T-helper 1 cell (primary cell): ENCODE data around the gene ENOX1.

Experiments
- DNase-seq, 5 donors: peaks; one replicate each; pipeline ENCODE4 v3.0.0-alpha.2; 2012 to 2020

The ENOX1 gene

GRCh38 chr13:43528992-43529391, 257.8 kb downstream of the ENOX1 start:
- no peak for DNase-seq

- DNase-seq, result no peak
Measured at GRCh38 chr13:43522788-43523187, 264.0 kb downstream of the ENOX1 start.

- no peak for DNase-seq
Measured at GRCh38 chr13:43520351-43520750, 266.4 kb downstream of the ENOX1 start.

DNA sequence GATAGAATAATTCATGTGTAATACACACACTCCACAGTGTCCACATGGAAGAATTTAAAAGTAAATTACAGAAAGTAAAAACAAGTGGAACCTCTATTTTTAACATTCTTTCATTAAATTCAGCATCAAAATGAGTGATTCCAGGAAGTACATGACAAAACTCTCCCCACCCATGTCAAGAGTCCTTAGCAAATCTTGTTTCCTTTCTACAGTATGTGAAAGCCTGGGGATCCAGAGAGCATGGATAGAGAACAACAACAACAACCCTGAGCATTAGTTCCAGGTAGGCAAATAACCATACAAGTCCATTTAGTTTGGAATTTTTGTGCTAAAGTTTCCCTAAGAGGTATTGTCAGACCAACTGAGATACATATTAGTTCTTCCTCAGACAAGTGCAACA, 267.9 kb downstream of the ENOX1 start:
- DNase-seq, result no peak

DNA sequence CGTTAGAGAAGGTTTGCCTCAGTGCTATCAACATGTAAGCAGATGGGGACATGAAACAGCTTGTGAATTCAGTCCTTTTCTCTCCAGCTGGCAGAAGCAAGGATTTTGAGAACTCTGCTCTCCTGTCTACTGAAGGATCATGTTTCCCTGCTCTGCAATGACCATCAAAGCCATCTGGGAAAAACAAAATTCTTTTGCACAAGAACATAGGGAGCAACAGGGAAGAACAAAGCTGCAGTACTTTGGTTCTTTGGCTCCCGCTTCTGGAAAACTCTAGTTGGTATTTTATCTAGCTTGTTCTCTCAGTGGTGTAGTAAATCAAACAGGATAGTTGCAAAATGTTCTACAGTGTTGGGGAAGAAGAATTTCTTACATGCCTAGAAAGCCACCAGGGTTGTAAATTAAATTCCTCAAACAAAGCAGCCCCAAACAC, 270.4 kb downstream of the ENOX1 start:
- no peak for DNase-seq

GRCh38 chr13:43515531-43515930, 271.2 kb downstream of the ENOX1 start:
- no peak for DNase-seq

DNA sequence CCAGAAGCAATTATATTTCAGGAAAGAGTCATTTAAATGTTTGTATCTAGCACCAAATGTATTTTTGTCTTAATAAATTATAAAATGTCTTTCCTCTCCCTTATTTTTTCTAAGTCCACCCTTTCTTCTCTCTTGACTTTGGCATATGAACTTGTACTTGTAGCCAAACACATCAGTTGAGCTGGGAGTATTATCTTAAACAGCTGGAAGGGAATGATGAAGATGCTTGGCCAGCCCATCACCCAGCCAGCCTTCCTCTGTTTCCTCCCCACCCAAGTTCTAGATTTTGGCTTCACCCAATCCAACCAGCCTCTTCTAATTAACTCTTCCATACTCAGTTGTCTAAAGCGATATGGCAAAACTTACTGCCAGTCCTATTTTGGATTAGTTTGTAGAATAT, 272.5 kb downstream of the ENOX1 start:
- DNase-seq, result no peak

- DNase-seq, result no peak
Measured at GRCh38 chr13:43512221-43512620, 274.6 kb downstream of the ENOX1 start.

DNA sequence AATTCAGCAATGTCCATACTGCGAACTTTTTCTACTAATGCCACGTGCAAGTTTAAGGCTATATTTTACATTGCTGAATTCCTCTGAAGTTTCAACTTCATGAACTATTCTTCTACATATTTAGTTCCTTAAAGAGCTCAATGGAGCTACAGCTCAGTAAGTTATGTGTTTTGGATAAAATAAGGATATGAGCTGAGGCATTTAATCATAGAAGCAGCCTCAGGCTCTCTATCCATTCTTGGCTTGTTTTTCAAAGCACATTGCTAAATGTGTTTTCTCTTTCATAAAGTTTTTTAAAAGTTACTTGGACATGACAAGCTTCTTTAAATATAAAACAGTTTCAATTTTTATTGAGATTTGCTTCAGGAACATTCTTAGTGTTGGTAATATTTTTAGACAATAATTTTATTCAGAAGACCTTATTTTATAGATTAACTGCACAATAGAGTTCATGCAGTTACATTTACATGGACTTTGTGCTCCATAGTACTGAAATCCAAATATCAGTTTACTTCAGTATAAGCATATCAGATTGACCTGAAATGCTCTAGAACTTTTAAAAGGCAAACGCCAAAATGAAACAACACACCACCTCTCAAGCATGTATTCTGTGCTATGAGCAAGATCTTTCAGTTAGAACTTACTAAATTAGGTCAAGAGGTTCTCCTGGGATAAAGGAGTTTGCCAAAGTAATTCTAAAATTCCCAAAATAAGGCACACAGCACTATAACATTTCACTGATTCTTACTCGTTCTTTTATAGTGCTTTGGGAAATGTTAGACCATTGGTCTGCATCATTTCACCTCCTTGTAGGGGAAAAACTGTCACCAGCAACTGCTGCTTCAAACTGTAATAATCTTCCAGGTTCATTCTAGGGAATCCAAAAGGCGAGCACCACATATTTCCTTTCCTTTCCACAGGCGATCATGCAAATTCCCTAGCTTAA, 275.5 kb downstream of the ENOX1 start:
- no peak for DNase-seq

DNA sequence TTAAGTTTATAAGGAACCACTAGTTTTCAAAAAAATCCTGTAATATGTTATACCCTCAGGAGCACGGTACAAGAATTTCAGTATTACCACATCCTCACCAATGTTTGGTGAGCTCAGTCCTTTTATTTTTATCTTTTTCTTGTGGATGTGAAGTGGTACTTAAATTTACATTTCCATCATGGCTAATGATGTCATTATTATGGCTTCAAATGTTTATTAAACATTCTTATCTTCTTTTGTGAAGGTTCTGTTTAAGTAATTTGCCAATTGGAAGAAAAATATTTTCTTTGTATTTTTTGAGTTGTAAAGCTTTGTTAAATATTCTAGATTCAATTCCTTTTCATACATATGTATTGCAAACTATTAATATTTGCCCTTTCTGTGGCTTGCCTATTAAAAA, 291.0 kb downstream of the ENOX1 start:
- no peak for DNase-seq

- DNase-seq, result no peak
Measured at GRCh38 chr13:43494206-43494605, 292.6 kb downstream of the ENOX1 start.

DNA sequence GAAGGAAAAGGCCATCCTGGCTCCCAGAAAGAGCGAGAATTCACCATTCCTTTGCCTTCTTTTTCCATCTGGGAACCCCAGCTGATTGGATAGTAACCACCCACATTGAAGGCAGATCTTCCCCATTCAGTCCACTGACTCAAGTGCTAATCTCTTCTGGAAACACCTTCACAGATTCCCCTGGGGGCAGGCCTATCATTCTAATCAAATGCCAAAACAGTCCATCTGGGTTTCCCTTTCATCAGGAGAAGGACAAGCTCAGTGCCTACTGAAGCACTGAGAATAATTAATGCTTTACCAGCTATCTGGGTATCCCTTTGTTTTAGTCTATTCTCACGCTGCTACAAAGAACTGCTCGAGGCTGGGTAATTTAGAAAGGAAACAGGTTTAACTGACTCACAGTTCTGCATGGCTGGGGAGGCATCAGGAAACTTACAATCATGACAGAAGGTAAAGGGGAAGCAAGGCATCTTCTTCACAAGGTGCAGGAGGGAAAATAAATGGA, 293.2 kb downstream of the ENOX1 start:
- no peak for DNase-seq

DNA sequence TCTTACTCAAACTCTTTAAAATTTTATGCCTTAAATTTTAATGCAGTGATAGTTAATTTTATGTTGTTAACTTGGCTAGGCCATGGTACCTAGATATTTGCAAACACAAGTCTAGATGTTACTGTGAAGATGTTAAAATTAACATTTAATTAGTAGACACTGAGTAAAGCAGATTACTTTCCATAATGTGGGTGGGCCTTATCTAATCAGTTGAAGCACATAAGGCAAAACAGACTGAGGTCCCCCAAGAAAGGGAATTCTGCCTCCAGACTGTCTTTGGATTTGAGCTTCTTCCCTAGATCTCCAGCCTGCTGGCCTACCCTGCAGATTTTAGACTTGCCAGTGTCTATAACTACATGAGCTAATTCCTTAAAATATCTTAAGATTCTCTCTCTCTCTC, 294.0 kb downstream of the ENOX1 start:
- DNase-seq, result no peak

GRCh38 chr13:43492311-43492710, 294.5 kb downstream of the ENOX1 start:
- no peak for DNase-seq

DNA sequence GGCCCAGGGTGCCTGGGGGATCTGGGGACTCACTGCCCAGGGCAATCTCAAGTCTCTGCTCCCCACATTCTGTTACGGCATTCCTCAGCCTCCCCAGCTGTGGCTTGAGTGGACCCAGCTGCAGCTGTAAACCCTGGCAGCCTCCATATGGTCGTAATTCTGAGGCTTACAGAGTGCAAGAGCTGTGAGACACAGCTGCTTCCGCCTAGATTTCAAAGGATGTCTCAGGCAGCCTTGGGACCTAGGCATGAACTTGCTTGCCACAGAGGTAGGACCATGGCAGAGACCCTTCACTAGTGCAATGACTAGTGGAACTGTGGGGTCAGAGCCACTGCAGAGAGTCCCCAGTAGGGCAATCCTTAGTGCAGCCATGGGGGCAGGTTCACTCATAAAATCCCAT, 297.5 kb downstream of the ENOX1 start:
- DNase-seq, result no peak

DNA sequence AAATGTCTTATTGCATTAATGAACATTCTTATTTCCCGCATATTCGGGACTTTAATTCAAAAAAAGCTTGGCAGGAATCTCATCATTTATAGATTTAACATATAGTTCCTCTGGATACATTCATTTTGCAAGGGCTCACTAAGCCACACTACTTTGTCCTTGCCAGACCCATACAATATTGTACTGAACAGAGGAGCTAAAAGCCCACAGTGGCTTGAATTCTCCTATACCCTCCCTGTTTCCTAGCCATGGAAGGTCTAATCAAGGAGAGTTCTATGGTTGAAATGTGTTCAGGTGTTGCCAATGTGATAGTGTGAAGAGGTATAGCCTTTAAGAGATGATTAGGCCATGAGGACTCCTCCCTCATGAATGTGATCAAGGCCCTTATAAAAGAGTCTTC, 298.9 kb downstream of the ENOX1 start:
- no peak for DNase-seq

- DNase-seq, result no peak
Measured at GRCh38 chr13:43487461-43487860, 299.3 kb downstream of the ENOX1 start.

- DNase-seq, result peak in 1 of 5 donors; percentile 27
Measured at GRCh38 chr13:43484432-43485225, 302.1 kb downstream of the ENOX1 start.

DNA sequence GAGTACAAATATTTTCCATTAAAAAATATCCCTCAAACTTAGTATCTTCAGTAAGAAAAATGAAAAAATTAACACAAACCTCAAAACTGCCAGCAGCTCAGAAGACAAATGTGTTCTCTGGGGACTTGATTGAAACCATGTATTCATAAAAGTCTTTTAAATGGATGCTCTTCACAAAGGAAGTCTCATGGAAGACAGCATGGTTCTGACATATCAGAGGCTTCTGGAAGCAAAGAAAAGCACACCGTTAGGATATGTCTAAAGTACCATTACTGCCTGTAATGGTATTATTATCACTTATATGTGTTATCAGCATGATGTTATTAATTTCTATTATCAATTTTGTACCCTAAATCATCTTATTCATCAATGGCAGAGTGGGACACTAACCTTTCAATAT, 302.8 kb downstream of the ENOX1 start:
- no peak for DNase-seq

- no peak for DNase-seq
Measured at GRCh38 chr13:43482641-43483040, 304.1 kb downstream of the ENOX1 start.

DNA sequence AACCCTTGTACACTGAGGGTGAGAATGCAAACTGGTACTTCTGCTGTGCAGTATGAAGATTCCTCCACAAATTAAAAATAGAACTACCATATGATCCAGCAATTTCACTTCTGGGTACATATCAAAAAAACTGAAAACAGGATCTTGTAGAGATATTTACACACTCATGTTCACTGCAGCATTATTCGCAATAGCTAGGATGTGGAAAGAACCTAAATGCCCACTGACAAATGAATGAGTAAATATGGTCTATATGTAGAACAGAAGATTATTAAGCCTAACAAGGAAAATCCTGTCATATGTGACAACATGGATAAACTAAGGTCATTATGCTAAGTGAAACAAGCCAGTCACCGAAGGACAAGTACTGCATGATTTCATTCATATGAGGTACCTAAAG, 304.7 kb downstream of the ENOX1 start:
- DNase-seq, result no peak

DNA sequence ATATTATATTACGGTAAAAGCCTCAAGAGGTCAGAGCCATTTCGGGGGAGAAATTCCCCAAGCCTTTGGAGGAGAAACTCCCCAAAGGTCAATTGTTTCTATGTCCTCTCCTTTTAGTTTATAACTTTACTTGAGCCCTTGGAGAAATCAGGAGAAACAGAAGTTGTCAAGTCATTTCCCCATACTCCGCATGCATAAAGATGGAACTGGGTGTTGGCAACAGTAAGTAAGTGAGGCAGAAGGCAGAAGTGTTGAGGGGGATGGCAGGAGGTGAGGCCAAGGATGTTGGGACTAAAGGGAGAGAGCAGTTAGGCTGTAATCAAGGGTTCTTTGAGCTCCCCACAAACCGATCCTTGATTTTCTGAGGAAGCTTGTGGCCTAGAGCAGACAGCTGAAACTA, 307.9 kb downstream of the ENOX1 start:
- no peak for DNase-seq

GRCh38 chr13:43478211-43478610, 308.6 kb downstream of the ENOX1 start:
- no peak for DNase-seq

GRCh38 chr13:43475140-43475539, 311.6 kb downstream of the ENOX1 start:
- no peak for DNase-seq
